Gastrocnemius medialis (tissue), 4 donors: Measurements from ENCODE around the gene SCN4A.
"Not testable (repeated sequence)": the region's sequence is repeated elsewhere in the genome, so short reads cannot be mapped to it uniquely, and the experiment has no call there.

Experiments used
- CTCF ChIP-seq, 5 experiments: fragments of 450-650 bp in 3 of 5; fragments of 200-600 bp in 2 of 5; sonication (generic) in 2 of 5; IDR thresholded peaks in 4 of 5; conservative IDR thresholded peaks in 1 of 5; 1 replicate in 4 of 5; 2 replicates in 1 of 5; pipeline ENCODE4 v1.5.1; 2016 to 2019; ENCODE audit warnings: antibody characterized with exemption in 5 of 5, mild to moderate bottlenecking in 3 of 5, moderate library complexity in 3 of 5
- POLR2A ChIP-seq, 2 donors: fragments of 450-650 bp; IDR thresholded peaks; one replicate each; pipeline ENCODE4 v1.6.1; 2017; ENCODE audit warnings: antibody characterized with exemption in 2 of 2, mild to moderate bottlenecking in 2 of 2, moderate library complexity in 2 of 2

DNA sequence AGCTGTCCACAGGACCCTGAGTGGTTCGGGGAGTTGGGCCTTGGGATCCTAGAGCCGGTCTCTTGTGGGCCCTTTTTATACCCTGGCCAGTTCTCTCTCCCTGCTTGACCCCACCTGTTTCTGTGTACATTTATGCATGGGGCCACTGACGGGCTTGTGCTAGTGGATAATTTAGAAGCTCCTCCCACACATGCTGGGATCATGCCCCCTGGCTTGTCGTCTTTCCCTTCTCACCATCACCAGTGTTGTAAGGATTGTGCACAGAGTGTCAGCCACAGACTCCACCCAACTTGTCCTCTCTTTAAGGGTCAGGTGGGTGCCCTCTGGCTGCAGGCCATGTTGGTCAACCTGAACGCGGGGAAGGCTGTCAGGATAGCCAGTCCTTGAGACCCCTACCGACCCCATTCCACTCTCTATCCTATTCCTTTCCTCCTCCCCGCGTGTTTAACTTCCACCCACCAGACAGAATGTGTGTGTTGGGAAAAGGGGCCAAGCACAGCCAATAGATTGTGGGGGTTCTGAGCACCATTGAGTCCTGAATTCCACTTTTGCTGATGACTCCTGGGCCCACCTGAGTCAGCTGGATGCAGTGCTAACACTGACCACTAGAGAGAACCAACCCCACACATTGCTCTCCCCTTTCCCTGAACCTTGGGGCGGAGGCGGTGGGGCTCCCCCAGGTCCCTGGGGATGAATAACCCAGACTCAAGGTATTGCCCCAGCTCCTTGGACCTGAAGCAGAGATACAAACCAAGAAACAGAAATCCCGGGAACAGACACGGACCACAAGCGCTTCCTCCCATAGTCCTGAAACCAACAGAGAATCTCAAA, 76.0 kb downstream of the SCN4A start, which contains the start of gene CSH1:
- not testable (repeated sequence) for TF ChIP-seq POLR2A (IDR thresholded peaks at IDR 0.05); CTCF (IDR thresholded peaks at IDR 0.05 in 4 of 5, conservative IDR thresholded peaks at IDR 0.05 in 1 of 5)
